ENCODE data around the gene ATP1B3.
"Not testable (repeated sequence)": the region's sequence is repeated elsewhere in the genome, so short reads cannot be mapped to it uniquely, and the experiment has no call there.

ATP1B3 gene

GRCh38 chr3:141876381-141876890 lies at the start of gene ATP1B3:
Gene ATP1B3, plus strand, starts transcription at chr3:141876643. Its CDS starts 159 bp downstream, at chr3:141876802.
- DNase-seq (ENCODE audit: low read depth in 2 of 2), result peak; percentile 54 to 60

GRCh38 chr3:141828487-141828886 lies 48.0 kb upstream of the ATP1B3 start:
- DNase-seq (ENCODE audit: low read depth in 2 of 2), result no peak

GRCh38 chr3:141828890-141829289 lies 47.6 kb upstream of the ATP1B3 start:
- no peak for DNase-seq (ENCODE audit: low read depth in 2 of 2)

GRCh38 chr3:141830508-141830907 lies 45.9 kb upstream of the ATP1B3 start:
- no peak for DNase-seq (ENCODE audit: low read depth in 2 of 2)

GRCh38 chr3:141834292-141834691 lies 42.2 kb upstream of the ATP1B3 start:
- DNase-seq (ENCODE audit: low read depth in 2 of 2), result no peak

- no peak for DNase-seq (ENCODE audit: low read depth in 2 of 2)
Measured at GRCh38 chr3:141835557-141836229, 40.8 kb upstream of the ATP1B3 start.

GRCh38 chr3:141839389-141839788 lies 37.1 kb upstream of the ATP1B3 start:
- no peak for DNase-seq (ENCODE audit: low read depth in 2 of 2)

- DNase-seq (ENCODE audit: low read depth in 2 of 2), result peak in 1 of 2 experiments; percentile 8
Measured at GRCh38 chr3:141840737-141841544, 35.5 kb upstream of the ATP1B3 start.

- DNase-seq (ENCODE audit: low read depth in 2 of 2), result no peak
Measured at GRCh38 chr3:141844108-141844507, 32.3 kb upstream of the ATP1B3 start.

- no peak for DNase-seq (ENCODE audit: low read depth in 2 of 2)
Measured at GRCh38 chr3:141844812-141845211, 31.6 kb upstream of the ATP1B3 start.

GRCh38 chr3:141845407-141846049 lies 30.9 kb upstream of the ATP1B3 start:
- no peak for DNase-seq (ENCODE audit: low read depth in 2 of 2)

GRCh38 chr3:141846050-141846433 lies 30.4 kb upstream of the ATP1B3 start:
- DNase-seq (ENCODE audit: low read depth in 2 of 2), result no peak

- DNase-seq (ENCODE audit: low read depth in 2 of 2), result not testable (repeated sequence)
Measured at GRCh38 chr3:141848159-141848748, 28.2 kb upstream of the ATP1B3 start.

GRCh38 chr3:141849056-141849815 lies 27.2 kb upstream of the ATP1B3 start:
- no peak for DNase-seq (ENCODE audit: low read depth in 2 of 2)

- no peak for DNase-seq (ENCODE audit: low read depth in 2 of 2)
Measured at GRCh38 chr3:141851411-141851810, 25.0 kb upstream of the ATP1B3 start.

- no peak for DNase-seq (ENCODE audit: low read depth in 2 of 2)
Measured at GRCh38 chr3:141853081-141853601, 23.3 kb upstream of the ATP1B3 start.

GRCh38 chr3:141853629-141854168 lies 22.7 kb upstream of the ATP1B3 start:
- no peak for DNase-seq (ENCODE audit: low read depth in 2 of 2)

- no peak for DNase-seq (ENCODE audit: low read depth in 2 of 2)
Measured at GRCh38 chr3:141854599-141854998, 21.8 kb upstream of the ATP1B3 start.

GRCh38 chr3:141858312-141858711 lies 18.1 kb upstream of the ATP1B3 start:
- no peak for DNase-seq (ENCODE audit: low read depth in 2 of 2)

- no peak for DNase-seq (ENCODE audit: low read depth in 2 of 2)
Measured at GRCh38 chr3:141859651-141860050, 16.8 kb upstream of the ATP1B3 start.

All from fibroblast of skin of left biceps (primary cell).